GM18907 (cell line): ENCODE results near the gene LIX1L.
A peak's percentile ranks its signal among the peaks of the same experiment; 100 is the strongest.

Source experiments
- ATAC-seq: cut with Tn5 transposase; IDR thresholded peaks from one replicate; pipeline ENCODE4 v1.9.1; 2021; ENCODE audit warnings: mild to moderate bottlenecking, moderate library complexity; ENCODE audit not compliant: unreplicated experiment

Gene LIX1L

DNA sequence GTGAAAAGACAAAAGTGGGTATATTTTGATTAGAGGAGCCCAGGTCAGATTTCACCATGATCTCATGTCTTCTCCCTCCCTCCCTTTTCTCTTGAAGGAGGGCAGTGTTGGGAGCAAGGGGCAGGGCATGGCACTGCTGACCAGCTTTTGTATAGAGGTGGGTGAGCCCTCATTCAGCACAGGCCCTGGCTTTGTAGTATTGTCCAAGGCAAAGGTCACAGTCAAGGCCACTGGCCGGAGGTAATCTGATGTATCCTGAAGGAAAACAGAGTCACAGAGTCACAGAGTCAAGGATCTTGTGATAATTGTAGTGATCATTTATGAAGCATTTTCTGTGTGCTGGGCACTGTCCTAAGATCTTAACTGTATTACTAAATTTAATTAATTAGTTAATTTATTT, 59.8 kb downstream of the LIX1L start:
- no peak for ATAC-seq

DNA sequence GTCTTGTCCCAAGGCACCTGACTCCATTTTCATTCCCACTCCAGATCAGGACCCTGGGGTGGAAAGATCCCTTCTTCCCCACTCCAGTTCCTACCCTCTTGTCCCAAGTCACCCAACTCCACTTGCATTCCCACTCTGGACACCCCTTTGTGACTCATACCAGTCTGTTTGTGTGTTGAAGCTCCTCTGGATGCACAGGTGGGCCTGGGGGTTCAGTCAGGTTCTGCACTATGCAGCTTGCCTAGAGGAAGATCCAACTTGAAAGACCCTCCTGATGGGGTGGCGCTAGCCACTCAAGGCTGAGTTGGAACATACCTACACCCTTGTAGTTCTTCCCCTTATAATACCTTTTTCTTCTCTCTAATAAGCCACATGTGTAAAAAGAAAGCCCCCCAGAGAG, 62.3 kb downstream of the LIX1L start:
- ATAC-seq = no peak

DNA sequence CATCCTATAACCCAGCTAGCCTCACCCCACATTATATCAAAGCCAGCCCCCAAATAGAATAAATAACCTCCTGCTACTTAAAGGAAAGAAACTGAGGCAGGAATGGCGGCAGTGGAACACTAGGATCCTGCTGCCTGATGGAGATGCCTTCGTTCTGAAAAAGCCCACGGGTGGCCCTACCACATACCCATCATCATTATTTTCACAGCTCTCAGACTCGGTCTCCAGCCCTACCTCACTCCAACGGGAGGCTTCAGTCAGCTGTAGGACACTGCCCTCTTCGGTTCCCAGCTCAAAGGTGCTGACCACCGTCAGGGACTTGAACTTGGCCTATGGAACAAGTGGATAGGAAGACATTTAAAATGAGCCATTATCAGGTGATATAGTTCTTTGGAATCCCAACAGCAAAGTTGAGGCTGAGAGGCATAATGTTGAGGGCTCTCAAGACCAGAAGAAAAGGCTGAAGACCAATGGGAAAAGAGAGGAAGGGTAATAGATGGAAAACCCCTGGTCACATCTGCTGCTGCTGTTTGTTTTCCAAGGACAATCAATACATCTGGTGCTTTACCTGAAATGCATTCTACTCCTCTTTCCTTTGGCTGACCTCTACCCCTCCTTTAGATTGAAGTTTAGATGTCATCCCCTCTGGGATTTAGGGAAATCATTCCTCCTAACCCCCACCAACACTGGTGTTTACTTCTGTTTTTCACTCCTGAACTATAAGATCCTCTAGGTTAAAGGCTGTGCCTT, 64.3 kb downstream of the LIX1L start:
- ATAC-seq = no peak

DNA sequence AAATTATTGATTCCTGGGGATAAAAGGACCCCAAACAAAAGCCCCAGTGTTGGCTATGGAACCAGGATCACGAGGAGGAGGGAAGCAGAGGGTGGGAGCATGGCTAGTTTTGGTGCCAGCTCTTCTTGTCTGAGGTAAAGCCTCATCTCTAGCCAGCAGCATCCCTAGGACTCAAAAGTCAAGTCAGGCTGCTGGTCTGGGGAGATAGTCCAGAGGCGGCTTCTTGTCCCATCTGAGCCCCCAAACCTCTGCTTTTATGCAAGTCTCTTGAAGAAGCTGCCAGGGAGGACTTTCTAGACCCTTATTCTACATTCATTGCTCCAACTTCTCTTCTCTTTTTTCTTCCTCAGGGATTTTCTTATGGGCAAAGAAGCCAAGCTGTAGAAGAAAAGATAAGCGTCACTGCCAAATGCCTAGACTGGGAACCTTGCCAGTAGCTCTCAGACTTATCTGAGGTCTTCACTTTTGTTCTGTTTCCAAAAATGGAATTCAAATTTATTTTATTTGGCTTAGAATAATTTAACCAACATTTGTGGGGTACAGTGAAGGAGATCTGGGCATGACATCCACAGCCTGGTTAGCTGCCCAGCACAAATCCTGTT, 65.2 kb downstream of the LIX1L start:
- ATAC-seq = no peak

DNA sequence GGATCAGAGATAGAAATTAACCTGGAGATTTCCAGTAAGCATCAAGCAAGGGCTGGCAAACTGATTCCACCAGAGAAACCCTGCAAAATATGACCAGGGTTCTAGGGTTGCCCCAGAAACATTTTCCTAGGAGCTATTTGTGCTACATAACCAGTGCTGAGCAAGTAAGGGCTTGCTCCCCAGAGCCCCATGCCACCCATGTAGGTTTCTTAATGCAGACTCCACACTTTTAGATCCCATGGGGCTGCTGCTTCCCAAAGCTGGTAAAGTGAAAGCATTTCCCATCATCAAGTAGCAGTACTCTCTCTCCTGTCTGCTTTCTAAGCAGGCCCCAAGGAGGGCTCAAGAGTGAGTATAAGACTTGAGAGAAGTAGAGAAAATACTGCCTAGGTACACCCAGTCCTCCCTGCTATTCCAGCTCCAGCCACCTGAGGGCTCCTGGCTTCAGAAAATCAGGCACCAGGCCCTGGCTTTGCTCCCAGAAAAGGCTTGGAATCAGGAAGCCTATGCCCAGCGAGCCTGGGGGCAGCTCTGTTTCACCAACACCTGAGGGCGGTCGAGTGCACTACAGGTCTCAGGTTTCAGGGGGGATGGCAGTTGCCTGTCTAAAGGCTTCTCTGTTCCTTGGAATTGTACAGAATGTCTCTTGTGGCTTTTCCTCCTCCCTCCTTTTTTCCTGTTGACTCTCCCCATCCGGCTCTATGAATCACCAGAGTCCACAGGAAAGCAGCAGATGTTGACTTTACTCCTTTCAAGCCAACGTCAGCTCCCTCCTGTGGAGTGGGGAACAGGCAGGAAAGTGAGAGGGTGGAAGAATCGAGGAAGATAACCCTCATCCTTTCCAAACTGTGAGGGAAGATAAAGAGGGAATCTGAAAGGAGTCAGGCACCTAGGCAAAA, 66.0 kb downstream of the LIX1L start:
- ATAC-seq = no peak

DNA sequence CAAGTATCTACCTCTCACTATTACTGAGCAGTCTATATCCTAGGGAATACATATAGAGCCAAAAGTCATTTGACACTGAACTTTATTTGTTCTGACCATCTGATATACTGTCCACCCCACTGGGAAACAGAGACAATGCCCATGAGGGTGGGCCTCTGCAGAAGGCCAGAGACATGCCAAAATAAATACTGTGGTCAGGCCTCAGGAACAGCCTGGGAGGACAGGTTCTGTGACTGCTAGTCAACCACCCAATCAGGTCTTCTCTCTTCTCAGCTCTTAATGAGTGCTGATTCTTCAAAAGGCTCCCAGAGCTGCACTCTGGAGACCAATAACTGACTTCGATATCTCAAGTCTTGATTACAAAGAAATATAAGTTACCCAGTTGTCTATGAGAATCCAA, 66.7 kb downstream of the LIX1L start:
- no peak for ATAC-seq

DNA sequence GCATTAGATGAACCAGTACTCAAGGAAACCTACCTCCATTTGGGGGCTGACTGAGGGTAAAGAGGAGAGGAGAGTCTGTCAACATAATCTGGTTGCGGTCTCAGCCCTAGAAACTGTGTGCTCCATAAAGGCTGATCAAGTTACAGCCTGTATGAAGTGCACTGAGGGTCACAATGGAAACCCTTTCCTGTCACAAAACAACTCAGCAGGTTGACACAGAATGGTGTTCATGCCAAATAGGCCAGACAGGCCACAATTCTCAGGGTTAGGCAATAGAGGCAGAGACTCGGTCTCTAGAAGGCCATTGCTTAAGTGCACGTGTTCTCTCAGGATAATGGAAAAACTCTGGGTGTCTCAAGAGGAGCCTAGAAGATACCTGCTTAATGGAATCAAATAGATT, 68.1 kb downstream of the LIX1L start:
- ATAC-seq = no peak

DNA sequence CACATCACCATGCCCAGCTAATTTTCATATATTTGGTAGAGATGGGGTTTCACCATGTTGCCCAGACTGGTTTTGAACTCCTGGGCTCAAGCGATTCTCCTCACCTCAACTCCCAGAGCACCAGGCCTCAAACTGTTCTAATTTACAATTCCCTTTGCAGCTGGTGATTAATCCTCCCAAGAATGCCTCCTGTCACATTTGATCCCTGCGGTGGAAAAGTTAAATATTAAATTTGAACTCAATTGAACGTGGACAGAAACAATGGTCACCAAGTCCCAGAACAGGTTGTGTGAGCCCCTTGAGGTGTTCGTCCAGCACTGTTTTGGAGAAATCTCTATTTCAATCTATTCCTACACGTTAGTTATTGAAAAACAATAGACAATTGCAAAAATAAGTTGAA, 70.2 kb downstream of the LIX1L start:
- no peak for ATAC-seq

DNA sequence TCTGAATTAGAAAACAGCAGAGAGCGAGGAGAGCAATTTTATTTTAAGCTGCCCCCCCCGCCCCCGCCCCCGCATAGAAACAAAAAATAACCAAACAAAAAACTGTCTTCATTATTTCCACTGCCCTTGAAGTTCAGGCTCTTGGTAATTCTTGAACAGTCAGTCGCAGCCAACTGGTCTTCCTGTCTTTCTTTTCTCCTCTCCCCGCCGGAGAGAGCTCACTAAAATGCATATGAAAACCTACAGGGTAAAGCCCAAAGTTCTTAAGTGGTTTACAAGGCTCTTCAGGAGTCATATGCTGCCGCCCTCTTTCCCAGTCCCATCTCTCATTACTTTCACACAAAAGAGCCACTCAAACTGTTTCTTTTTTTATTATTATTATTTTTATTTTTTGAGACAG, 71.0 kb downstream of the LIX1L start:
- ATAC-seq = no peak

DNA sequence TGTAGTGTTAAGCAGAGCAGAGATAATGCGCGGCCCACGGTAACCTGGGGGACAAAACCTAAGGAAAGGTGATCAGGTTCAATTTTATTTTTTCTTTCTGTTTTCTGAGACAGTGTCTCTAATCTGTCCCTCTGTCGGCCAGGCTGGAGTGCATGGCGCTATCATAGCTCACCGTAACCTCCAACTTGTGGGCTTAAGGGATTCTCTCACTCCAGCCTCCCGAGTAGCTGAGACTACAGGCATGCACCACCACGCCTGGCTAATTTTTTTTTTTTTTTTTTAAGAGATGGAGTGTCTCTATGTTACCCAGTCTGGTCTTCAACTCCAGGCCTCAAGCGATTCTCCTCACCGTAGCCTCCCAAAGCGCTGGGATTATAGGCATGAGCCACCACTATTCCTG, 71.4 kb downstream of the LIX1L start:
- ATAC-seq = no peak

DNA sequence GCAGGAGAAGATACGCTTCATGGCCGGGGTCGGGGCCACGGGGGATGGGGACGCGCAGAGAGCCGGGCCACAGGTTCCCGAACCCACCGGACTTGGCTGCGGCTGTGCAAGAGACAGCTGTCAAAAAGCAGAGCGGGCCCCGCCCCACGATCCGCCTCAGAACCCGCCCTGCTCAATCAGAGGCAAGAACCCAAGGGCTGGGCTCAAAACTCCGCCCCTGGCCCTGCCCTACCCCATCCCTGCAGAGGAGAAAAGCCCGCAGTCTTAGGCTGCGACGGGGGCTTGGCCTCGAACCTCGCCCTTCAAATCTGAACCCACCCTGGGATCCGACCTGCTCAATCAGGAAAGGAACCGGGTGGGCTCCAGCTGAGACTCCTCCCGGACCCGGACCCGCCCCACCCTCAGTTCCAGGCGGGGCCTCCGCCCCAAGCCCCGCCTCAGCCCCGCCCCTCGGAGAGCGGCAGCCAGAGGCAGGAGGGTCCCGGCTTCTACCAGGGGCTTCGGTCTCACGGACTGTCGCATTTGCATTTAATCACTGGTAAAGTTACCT, 72.0 kb downstream of the LIX1L start, which contains the start of gene ANKRD35:
Gene ANKRD35, minus strand, starts transcription at position 129 of the 550 bp plus-strand sequence. Its CDS starts 108 bp downstream, at position 21.
- ATAC-seq = peak; percentile 99

DNA sequence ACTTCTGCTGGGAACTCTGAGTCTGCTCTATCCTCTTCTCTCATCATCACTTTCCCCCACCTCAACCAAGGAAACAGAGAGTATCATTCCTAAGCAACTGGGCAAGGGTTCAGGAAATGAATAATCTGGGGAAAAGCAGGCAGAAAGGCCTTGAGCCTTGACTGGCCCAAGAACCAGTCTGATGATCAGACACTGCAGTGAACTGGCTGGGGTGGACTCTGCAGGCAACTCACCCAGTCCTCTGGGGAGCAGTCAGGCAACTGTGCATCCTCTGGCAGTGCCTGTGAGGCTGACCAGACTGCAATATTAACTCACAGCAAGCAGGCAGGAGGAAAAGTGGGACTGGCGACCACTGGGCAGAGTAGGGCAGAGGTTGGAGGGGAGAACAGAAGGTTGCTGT, 73.1 kb downstream of the LIX1L start:
- no peak for ATAC-seq
